SU-DHL-6 (cell line): Measurements from ENCODE around the gene GIT2.

Source experiments
- H2AFZ ChIP-seq: fragments of 200-600 bp; sonication (generic); 2 replicates; pipeline ENCODE4 v1.6.1; 2014; ENCODE audit warnings: low read depth, mild to moderate bottlenecking, moderate library complexity, mixed read lengths, antibody characterized with exemption, low read length; ENCODE audit not compliant: severe bottlenecking
- H3F3A ChIP-seq: fragments of 200-600 bp; shearing (Covaris generic); 2 replicates; pipeline ENCODE4 v1.6.0; 2016; ENCODE audit warnings: antibody characterized with exemption, mild to moderate bottlenecking; ENCODE audit not compliant: insufficient read depth
- H3K27ac ChIP-seq: fragments of 200-600 bp; sonication (generic); 2 replicates; pipeline ENCODE4 v1.5.1; 2016; ENCODE audit warnings: low read depth, mild to moderate bottlenecking, low read length, moderate library complexity, mixed read lengths
- H3K27me3 ChIP-seq: fragments of 200-600 bp; sonication (generic), shearing (Covaris generic); 2 replicates; pipeline ENCODE4 v1.6.0; 2014; ENCODE audit warnings: mild to moderate bottlenecking, low read length
- H3K36me3 ChIP-seq: fragments of 200-600 bp; sonication (generic); 2 replicates; pipeline ENCODE4 v1.6.1; 2014; ENCODE audit warnings: mild to moderate bottlenecking, low read length, mixed read lengths
- H3K4me2 ChIP-seq: fragments of 300-600, 200-600 bp; shearing (Covaris generic), sonication (generic); 2 replicates; pipeline ENCODE4 v1.6.0; 2014; ENCODE audit warnings: low read length, low read depth, mild to moderate bottlenecking; ENCODE audit not compliant: poor library complexity, severe bottlenecking
- H3K4me3 ChIP-seq: fragments of 200-600 bp; sonication (generic); 2 replicates; pipeline ENCODE4 v1.5.1; 2014; ENCODE audit warnings: antibody characterized with exemption, low read length, mild to moderate bottlenecking, mixed read lengths; ENCODE audit not compliant: insufficient read depth, poor library complexity, severe bottlenecking
- H3K79me2 ChIP-seq: fragments of 200-600 bp; sonication (generic); 2 replicates; pipeline ENCODE4 v1.6.1; 2014; ENCODE audit warnings: mild to moderate bottlenecking, low read length, moderate library complexity; ENCODE audit not compliant: insufficient read depth
- H3K9ac ChIP-seq: fragments of 200-600 bp; sonication (generic); 2 replicates; pipeline ENCODE4 v1.7.0; 2014; ENCODE audit warnings: mild to moderate bottlenecking, low read length
- H3K9me2 ChIP-seq: fragments of 200-600 bp; sonication (generic); replicated peaks from 2 replicates; pipeline ENCODE4 v1.6.1; 2014; ENCODE audit warnings: low read length; ENCODE audit not compliant: insufficient read depth
- H3K9me3 ChIP-seq: fragments of 200-600 bp; sonication (generic); 2 replicates; pipeline ENCODE4 v1.6.1; 2014; ENCODE audit warnings: low read length, mixed read lengths; ENCODE audit not compliant: insufficient read depth
- H4K20me1 ChIP-seq: fragments of 200-600 bp; sonication (generic); 2 replicates; pipeline ENCODE4 v1.6.1; 2014; ENCODE audit warnings: low read depth, mild to moderate bottlenecking, antibody characterized with exemption, low read length, moderate library complexity, mixed read lengths
- CTCF ChIP-seq: fragments of 200-600 bp; sonication (generic); IDR thresholded peaks from one replicate; pipeline ENCODE4 v1.5.1; 2017; ENCODE audit warnings: antibody characterized with exemption, mild to moderate bottlenecking, low read length, moderate library complexity; ENCODE audit not compliant: insufficient read depth, poor library complexity, severe bottlenecking
- EZH2phosphoT487 ChIP-seq: fragments of 200-600 bp; sonication (generic), shearing (Covaris generic); conservative IDR thresholded peaks from 2 replicates; pipeline ENCODE4 v1.6.1; 2018; ENCODE audit warnings: mild to moderate bottlenecking, antibody characterized with exemption, low read length, moderate library complexity, mixed read lengths

The GIT2 gene

DNA sequence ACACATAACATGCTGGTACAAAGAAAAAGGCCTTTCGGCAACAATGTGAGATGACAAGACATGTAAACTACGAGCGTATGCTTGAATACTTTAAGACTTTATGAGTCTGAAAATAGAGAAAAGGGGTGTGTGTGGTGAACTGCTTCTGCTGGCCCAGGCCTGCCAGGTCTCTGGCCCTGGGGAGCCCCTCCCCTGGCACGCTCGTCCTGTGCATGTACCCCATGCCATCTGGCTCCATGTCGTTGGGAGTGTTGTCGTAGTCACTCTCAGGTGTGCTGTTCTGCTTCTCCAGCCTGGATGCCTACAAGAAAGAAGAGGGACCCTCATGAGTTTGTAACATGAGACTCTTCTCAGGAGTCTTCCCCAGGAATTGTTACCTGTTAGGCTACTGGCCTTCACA is 57.2 kb downstream of the GIT2 start:
- Histone ChIP-seq H3K4me3 (no peak overlapping the region), H3K36me3 (peaks cover 9% of the 10 kb centered on the region; the same call in 1 of the 2 replicates), H3F3A (no peaks in the 10 kb centered on the region), H3K4me2 (no peak overlapping the region), H4K20me1 (no peaks in the 10 kb centered on the region), H3K9me3 (no peaks in the 10 kb centered on the region), H3K27me3 (no peaks in the 10 kb centered on the region), H3K9ac (no peak overlapping the region), H3K79me2 (no peaks in the 10 kb centered on the region), H3K9me2 (no peaks in the 10 kb centered on the region), H2AFZ (no peak overlapping the region), H3K27ac (no peak overlapping the region)
- no peak for TF ChIP-seq EZH2phosphoT487
- TF ChIP-seq CTCF = no peak

DNA sequence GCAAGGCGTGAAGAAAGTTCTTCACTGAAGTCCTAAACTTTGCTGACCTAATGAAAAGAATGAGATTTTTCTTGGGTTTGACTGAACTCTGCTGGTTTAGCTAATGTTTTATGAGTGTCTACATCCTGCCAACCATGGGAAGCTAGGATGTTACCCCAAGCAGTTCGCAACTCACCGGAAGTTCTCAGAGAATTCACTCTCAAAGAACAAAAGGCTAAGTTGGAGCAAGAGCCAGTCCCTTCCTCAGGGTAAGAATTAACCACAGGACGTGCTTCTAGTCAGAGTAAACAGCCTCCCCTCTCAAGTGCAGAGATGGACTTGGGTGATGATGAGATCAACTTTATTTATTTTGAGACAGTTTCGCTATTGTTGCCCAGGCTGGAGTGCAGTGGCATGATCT is 58.8 kb downstream of the GIT2 start:
- H3K9ac ChIP-seq = no peak overlapping the region
- no peaks in the 10 kb centered on the region for H4K20me1 ChIP-seq
- no peaks in the 10 kb centered on the region for H3K9me3 ChIP-seq
- no peaks in the 10 kb centered on the region for H3K9me2 ChIP-seq
- no peak overlapping the region for H3K4me3 ChIP-seq
- H3K27ac ChIP-seq = no peak overlapping the region
- no peak for TF ChIP-seq EZH2phosphoT487
- TF ChIP-seq CTCF = no peak
- H3K4me2 ChIP-seq = no peak overlapping the region
- H3K79me2 ChIP-seq = no peaks in the 10 kb centered on the region
- no peaks in the 10 kb centered on the region for H3F3A ChIP-seq
- no peaks in the 10 kb centered on the region for H3K27me3 ChIP-seq
- H2AFZ ChIP-seq = no peak overlapping the region
- H3K36me3 ChIP-seq = peaks cover 16% of the 10 kb centered on the region; the same call in 1 of the 2 replicates

DNA sequence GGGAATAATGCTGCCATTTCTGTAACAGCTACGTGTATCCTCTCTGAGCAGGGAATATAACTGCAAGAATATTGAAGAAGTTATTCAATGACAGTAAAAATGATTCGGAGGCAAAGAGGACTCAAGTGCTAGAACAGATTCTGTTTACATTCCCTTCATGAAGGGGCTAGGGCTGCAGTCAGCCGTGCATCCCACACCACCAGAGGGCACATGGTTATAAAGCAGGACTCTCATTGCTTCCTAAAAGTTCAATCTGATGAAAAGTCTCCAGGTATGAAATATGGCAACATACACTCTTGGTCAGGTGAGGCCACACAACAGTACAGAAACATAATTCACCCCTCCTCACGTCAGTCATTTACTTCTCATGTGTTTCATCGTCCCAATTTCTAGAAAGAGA is 62.1 kb downstream of the GIT2 start:
- no peaks in the 10 kb centered on the region for H3K9me3 ChIP-seq
- no peaks in the 10 kb centered on the region for H3K79me2 ChIP-seq
- no peaks in the 10 kb centered on the region for H4K20me1 ChIP-seq
- H3K36me3 ChIP-seq = peaks cover 23% of the 10 kb centered on the region; the same call in 1 of the 2 replicates
- H3K9ac ChIP-seq = no peak overlapping the region
- no peak overlapping the region for H2AFZ ChIP-seq
- H3K4me2 ChIP-seq = no peak overlapping the region
- H3K4me3 ChIP-seq = no peak overlapping the region
- no peaks in the 10 kb centered on the region for H3K9me2 ChIP-seq
- H3F3A ChIP-seq = no peaks in the 10 kb centered on the region
- H3K27me3 ChIP-seq = no peaks in the 10 kb centered on the region
- H3K27ac ChIP-seq = no peak overlapping the region
- no peak for TF ChIP-seq CTCF
- TF ChIP-seq EZH2phosphoT487 = no peak
